Activated T-helper 1 cell treated with Interleukin-2 at 50 U/mL for 16 hours (primary cell): ENCODE data around the gene SURF1.

Experiments
- DNase-seq: peaks from one replicate; pipeline ENCODE4 v3.0.0-alpha.2; 2020; ENCODE audit warnings: low read depth

Gene SURF1

GRCh38 chr9:133361507-133362092, 5.3 kb upstream of the SURF1 start:
- no peak for DNase-seq

GRCh38 chr9:133360400-133361393, 4.4 kb upstream of the SURF1 start:
- no peak for DNase-seq

- DNase-seq = no peak
Measured at GRCh38 chr9:133359399-133360175, 3.3 kb upstream of the SURF1 start.

- no peak for DNase-seq
Measured at GRCh38 chr9:133357656-133358055, 1.4 kb upstream of the SURF1 start.

GRCh38 chr9:133355881-133356357, 368 bp downstream of the SURF1 start:
- no peak for DNase-seq

GRCh38 chr9:133354766-133355165, 1.5 kb downstream of the SURF1 start:
- DNase-seq = no peak

- no peak for DNase-seq
Measured at GRCh38 chr9:133353548-133353947, 2.7 kb downstream of the SURF1 start.

GRCh38 chr9:133352635-133353340, 3.5 kb downstream of the SURF1 start:
- DNase-seq = no peak

- DNase-seq = no peak
Measured at GRCh38 chr9:133351908-133352634, 4.2 kb downstream of the SURF1 start.

GRCh38 chr9:133351526-133351907, 4.8 kb downstream of the SURF1 start:
- no peak for DNase-seq

GRCh38 chr9:133349965-133350616, 6.2 kb downstream of the SURF1 start:
- no peak for DNase-seq

GRCh38 chr9:133348718-133349573, 7.3 kb downstream of the SURF1 start:
- no peak for DNase-seq

- DNase-seq = peak; percentile 79
Measured at GRCh38 chr9:133347985-133348717, 8.1 kb downstream of the SURF1 start, which contains the start of the genes MED22 and RPL7A. Gene MED22 (minus strand): TSS chr9:133348131. CDS start chr9:133346662, 1,469 bp downstream. Gene RPL7A (plus strand): TSS chr9:133348218. CDS start chr9:133348244, 26 bp downstream.

GRCh38 chr9:133347515-133347984, 8.7 kb downstream of the SURF1 start:
- no peak for DNase-seq

- DNase-seq = no peak
Measured at GRCh38 chr9:133346021-133346785, 10.1 kb downstream of the SURF1 start.

- DNase-seq = no peak
Measured at GRCh38 chr9:133345596-133345995, 10.7 kb downstream of the SURF1 start.

GRCh38 chr9:133344979-133345378, 11.3 kb downstream of the SURF1 start:
- no peak for DNase-seq

GRCh38 chr9:133344071-133344470, 12.2 kb downstream of the SURF1 start:
- DNase-seq = no peak
